Activated CD4-positive, alpha-beta T cell treated with anti-CD3 and anti-CD28 coated beads, Interleukin-2, amount 50 U/mL, for 1 hour (primary cell): Measurements from ENCODE around the gene SLC9A7.

Experiments
- DNase-seq: peaks from one replicate; pipeline ENCODE4 v3.0.0-alpha.2; 2020

The SLC9A7 gene

GRCh38 chrX:46569621-46570020 lies 189.3 kb downstream of the SLC9A7 start:
- no peak for DNase-seq

GRCh38 chrX:46567388-46567787 lies 191.5 kb downstream of the SLC9A7 start:
- DNase-seq = no peak

GRCh38 chrX:46561824-46562657 lies 196.9 kb downstream of the SLC9A7 start:
- DNase-seq = no peak

- DNase-seq = no peak
Observed at GRCh38 chrX:46559062-46559461, 199.9 kb downstream of the SLC9A7 start.

GRCh38 chrX:46554942-46555341 lies 204.0 kb downstream of the SLC9A7 start:
- DNase-seq = no peak

- no peak for DNase-seq
Observed at GRCh38 chrX:46553935-46554334, 205.0 kb downstream of the SLC9A7 start.

GRCh38 chrX:46551494-46552128 lies 207.3 kb downstream of the SLC9A7 start:
- DNase-seq = no peak

GRCh38 chrX:46549914-46550313 lies 209.0 kb downstream of the SLC9A7 start:
- DNase-seq = no peak
